K562 (cell line): ENCODE results near the gene ELK1. TPM values are rescaled to one million over a fixed set of nuclear protein-coding genes. Genes with fewer than 3 reads are reported as not detected.

Experiments used
- ATAC-seq: fragments of 200-7000 bp; cut with Tn5 transposase; 3 replicates; pipeline ENCODE4 v1.9.1; 2020; ENCODE audit warnings: moderate library complexity
- BruUV-seq: library from RNA; stranded (reverse); fragments of 400-500 nt; replicated peaks from 2 replicates; lab custom pipeline; 2021; lab: Mats Ljungman, UMichigan
- CTCF ChIA-PET: fragments of 300-600 bp; formaldehyde crosslinking; extraction: SDS; loops from one replicate; lab custom pipeline; 2021; ENCODE audit warnings: low intra/inter-chr PET ratio; lab: Yijun Ruan, JAX
- POLR2A ChIA-PET: fragments of 300-600, 350-650 bp; sonication (Branson Sonifier 250); formaldehyde crosslinking; extraction: SDS; loops from one replicate; lab custom pipeline; 2021; ENCODE audit warnings: antibody characterized with exemption, inconsistent platforms; lab: Yijun Ruan, JAX
- DNase-seq, 4 experiments: peaks; one replicate each; pipeline versions ENCODE4 v3.0.0 to v3.0.0-alpha.2; 2011 to 2018; ENCODE audit warnings: low spot score in 3 of 4, mixed read lengths in 3 of 4; ENCODE audit errors: extremely low read depth in 1 of 4
- FAIRE-seq: peaks from 2 replicates; lab custom pipeline; 2011; peaks lifted over from hg19 to GRCh38; lab: Jason Lieb, UNC
- H2AFZ ChIP-seq: 2 replicates; pipeline ENCODE4 v1.6.0; 2011; ENCODE audit warnings: low read depth, low read length, control low read depth, inconsistent platforms
- H3K27ac ChIP-seq: fragments of 200-600 bp; 3 replicates; pipeline ENCODE4 v1.8.0; 2011; ENCODE audit warnings: low read depth, mild to moderate bottlenecking, control low read depth, inconsistent platforms, low read length, moderate library complexity, mixed read lengths; ENCODE audit errors: extremely low read depth
- H3K27me3 ChIP-seq, 2 experiments: fragments of 300-600 bp in 1 of 2; 2 replicates in 1 of 2; 3 replicates in 1 of 2; pipeline versions ENCODE4 v1.6.0 to v1.8.0; 2011; ENCODE audit warnings: inconsistent platforms in 2 of 2, low read length in 2 of 2, mild to moderate bottlenecking in 1 of 2, mixed read lengths in 1 of 2, moderate library complexity in 1 of 2; ENCODE audit not compliant: control insufficient read depth in 2 of 2, insufficient read depth in 2 of 2
- H3K36me3 ChIP-seq: fragments of 300-600 bp; 3 replicates; pipeline ENCODE4 v1.8.0; 2011; ENCODE audit warnings: mild to moderate bottlenecking, low read length, inconsistent platforms; ENCODE audit not compliant: control insufficient read depth, insufficient read depth
- H3K4me1 ChIP-seq, 2 experiments: fragments of 200-600 bp in 1 of 2; replicated peaks in 1 of 2; 2 replicates in 1 of 2; 3 replicates in 1 of 2; pipeline versions ENCODE4 v1.5.1 to v1.8.0; 2011; ENCODE audit warnings: inconsistent platforms in 2 of 2, low read length in 2 of 2, mild to moderate bottlenecking in 1 of 2, mixed read lengths in 1 of 2, moderate library complexity in 1 of 2; ENCODE audit not compliant: control insufficient read depth in 2 of 2, insufficient read depth in 2 of 2
- H3K4me2 ChIP-seq: 2 replicates; pipeline ENCODE4 v1.6.1; 2011; ENCODE audit warnings: low read length, control low read depth, inconsistent platforms, mixed read lengths; ENCODE audit not compliant: insufficient read depth
- H3K4me3 ChIP-seq: fragments of 200-600 bp; sonication (generic), shearing (Covaris generic); 2 replicates; pipeline ENCODE4 v1.5.1; 2016; ENCODE audit warnings: control low read depth, inconsistent platforms
- H3K79me2 ChIP-seq: fragments of 200-600 bp; 3 replicates; pipeline ENCODE4 v1.8.0; 2011; ENCODE audit warnings: low read length, inconsistent platforms; ENCODE audit not compliant: control insufficient read depth, insufficient read depth
- H3K9ac ChIP-seq, 2 experiments: 2 replicates each; pipeline versions ENCODE4 v1.6.0 to v1.6.1; 2011; ENCODE audit warnings: low read depth in 2 of 2, low read length in 2 of 2, control low read depth in 1 of 2, inconsistent platforms in 1 of 2, mild to moderate bottlenecking in 1 of 2, mixed read lengths in 1 of 2; ENCODE audit not compliant: insufficient read depth in 1 of 2
- H3K9me1 ChIP-seq: one replicate; pipeline ENCODE4 v1.6.0; 2011; ENCODE audit warnings: inconsistent platforms, mild to moderate bottlenecking, low read length, moderate library complexity; ENCODE audit not compliant: control insufficient read depth, insufficient read depth
- H3K9me3 ChIP-seq: replicated peaks from 2 replicates; pipeline ENCODE4 v1.5.1; 2011; ENCODE audit warnings: low read depth, low read length, inconsistent platforms; ENCODE audit not compliant: control insufficient read depth, insufficient read depth
- H4K20me1 ChIP-seq: replicated peaks from 2 replicates; pipeline ENCODE4 v1.6.1; 2011; ENCODE audit warnings: low read length, inconsistent platforms, mixed read lengths; ENCODE audit not compliant: control insufficient read depth, insufficient read depth
- ARID1B ChIP-seq: fragments of 450-650 bp; IDR thresholded peaks from 2 replicates; pipeline ENCODE4 v1.6.1; 2016; ENCODE audit warnings: antibody characterized with exemption, mild to moderate bottlenecking, inconsistent platforms
- EWSR1 ChIP-seq: fragments of 450-650 bp; IDR thresholded peaks from 2 replicates; pipeline ENCODE4 v1.6.1; 2018; ENCODE audit warnings: borderline replicate concordance, mild to moderate bottlenecking, low read depth, moderate library complexity; ENCODE audit not compliant: partially characterized antibody
- FOXA1 ChIP-seq: fragments of 450-650 bp; IDR thresholded peaks from 2 replicates; pipeline ENCODE4 v1.6.1; 2016; ENCODE audit warnings: mild to moderate bottlenecking, borderline replicate concordance
- FOXK2 ChIP-seq, 2 experiments: fragments of 450-650 bp; IDR thresholded peaks in 1 of 2; conservative IDR thresholded peaks in 1 of 2; 2 replicates each; pipeline ENCODE4 v1.6.1; 2016; ENCODE audit warnings: low read depth in 2 of 2, mild to moderate bottlenecking in 1 of 2
- MED1 ChIP-seq: sonication (generic); formaldehyde crosslinking; IDR thresholded peaks from 2 replicates; pipeline ENCODE4 v1.8.1; 2023; ENCODE audit warnings: missing genetic modification reagents, borderline replicate concordance
- MEIS2 ChIP-seq: fragments of 450-650 bp; IDR thresholded peaks from 2 replicates; pipeline ENCODE4 v1.6.1; 2014; ENCODE audit warnings: mild to moderate bottlenecking; ENCODE audit not compliant: partially characterized antibody
- NR0B1 ChIP-seq: fragments of 450-650 bp; IDR thresholded peaks from one replicate; pipeline ENCODE4 v1.6.1; 2018; ENCODE audit warnings: mild to moderate bottlenecking, moderate library complexity; ENCODE audit not compliant: partially characterized antibody
- PKNOX1 ChIP-seq: fragments of 450-650 bp; IDR thresholded peaks from 2 replicates; pipeline ENCODE4 v1.6.1; 2016
- RBBP5 ChIP-seq: fragments of 200-600 bp; sonication (generic); IDR thresholded peaks from 2 replicates; pipeline ENCODE4 v1.6.1; 2012; ENCODE audit warnings: borderline replicate concordance, mild to moderate bottlenecking, low read length, control low read depth, inconsistent platforms; ENCODE audit not compliant: insufficient read depth, poor library complexity, severe bottlenecking
- SMAD2 ChIP-seq: fragments of 150-350 bp; IDR thresholded peaks from 2 replicates; pipeline ENCODE4 v1.6.1; 2014; ENCODE audit warnings: low read depth, mild to moderate bottlenecking, low read length
- TAF1 ChIP-seq: IDR thresholded peaks from 2 replicates; pipeline ENCODE4 v1.6.1; 2011; ENCODE audit warnings: mild to moderate bottlenecking, low read length, moderate library complexity; ENCODE audit not compliant: insufficient read depth, control insufficient read depth, severe bottlenecking; ENCODE audit errors: extremely low read depth
- TEAD2 ChIP-seq: fragments of 450-650 bp; IDR thresholded peaks from 2 replicates; pipeline ENCODE4 v1.6.1; 2016; ENCODE audit warnings: missing genetic modification characterization, control low read depth, missing compliant biosample characterization
- TFAP4 ChIP-seq: sonication (generic); formaldehyde crosslinking; IDR thresholded peaks from 2 replicates; pipeline ENCODE4 v1.8.0; 2022; ENCODE audit warnings: missing genetic modification reagents, mild to moderate bottlenecking, moderate library complexity, borderline replicate concordance
- ZNF134 ChIP-seq: fragments of 250-450 bp; sonication (Bioruptor Pico); conservative IDR thresholded peaks from 2 replicates; pipeline ENCODE4 v1.4.0; 2020
- ZNF584 ChIP-seq: fragments of 200-800 bp; sonication (Bioruptor generic); IDR thresholded peaks from 2 replicates; pipeline ENCODE4 v1.6.1; 2016; ENCODE audit warnings: low read depth, mild to moderate bottlenecking, missing genetic modification characterization, missing compliant biosample characterization
- WGBS: fragments of 100-300 bp; shearing (Covaris generic); methylation state at CpG from one replicate; pipeline ENCODE4 v1.1.6; 2016; ENCODE audit warnings: low coverage, mixed read lengths; ENCODE audit not compliant: insufficient coverage; ENCODE audit errors: missing lambda C conversion rate; 5-methylcytosine and 5-hydroxymethylcytosine counted together
- in situ Hi-C: fragments of 300-500 bp; cut with MboI; formaldehyde crosslinking; loops from 4 replicates; pipeline ENCODE4 v1.15.0; 2018; ENCODE audit warnings: inconsistent platforms, mixed read lengths
- intact Hi-C: fragments of 100-400 bp; cut with micrococcal nuclease; formaldehyde crosslinking; loops from 2 replicates; pipeline ENCODE4 v1.14.2; 2022
- polyA plus RNA-seq, 8 experiments: library from polyadenylated mRNA; depleted of rRNA in 4 of 8; stranded (reverse) in 5 of 8; unstranded in 3 of 8; fragments of >200 nt; fragmentation: Nextera tagmentation in 2 of 8; fragmentation: Illumina TruSeq in 1 of 8; extraction: Ambion mirVana in 2 of 8; extraction: Trizol in 1 of 8; gene quantifications; 2 replicates each; pipeline versions ENCODE4 v1.2.1 to v1.2.3, GENCODE V29; 2011 to 2014; ENCODE audit warnings: inconsistent platforms in 1 of 8, missing spikeins in 1 of 8
- total RNA-seq, 7 experiments: library from RNA; depleted of rRNA in 6 of 7; stranded (reverse); fragments of >200 nt in 6 of 7; fragmentation: Illumina TruSeq in 2 of 7; extraction: Trizol in 2 of 7; gene quantifications; 2 replicates each; pipeline versions ENCODE4 v1.2.1 to v1.2.3, GENCODE V29; 2011 to 2021; ENCODE audit warnings: low replicate concordance in 1 of 7

ELK1 gene
- total and polyA plus RNA-seq, 9 of the 15 experiments (the other 6 are each of a cell fraction or from before 2014, with no cell fraction given) = 4.4 to 74.9 (median 26.5) TPM

DNA sequence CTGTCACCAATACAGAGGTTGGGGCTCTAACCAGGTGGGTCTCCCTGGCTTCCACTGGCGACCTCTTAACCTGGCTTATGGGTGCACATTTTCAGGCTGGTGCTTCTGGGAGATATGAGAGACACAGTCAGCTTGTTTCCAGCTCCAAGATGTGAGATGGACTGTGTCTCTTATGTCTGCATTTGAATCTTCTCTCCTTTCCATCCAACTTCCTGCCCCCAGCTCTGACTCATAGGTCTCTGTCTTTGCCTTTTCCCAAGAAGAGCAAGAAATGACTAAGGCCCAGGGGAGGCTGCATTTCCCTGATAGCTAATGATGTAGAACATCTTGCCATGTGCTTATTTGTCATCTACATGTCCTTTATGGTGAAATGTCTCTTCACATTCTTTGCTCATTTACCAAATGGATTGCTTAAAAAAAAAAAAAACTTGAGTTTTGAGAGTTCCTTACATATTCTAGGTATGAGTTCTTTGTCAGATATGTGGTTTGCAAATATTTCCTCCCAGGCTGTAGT lies 11.8 kb upstream of the ELK1 start (continued):
- TF ChIP-seq TFAP4 (CRISPR knock-in tag) (no peak), FOXA1 (no peak), SMAD2 (no peak), EWSR1 (no peak), TAF1 (peak; percentile 32), ARID1B (peak; percentile 94), MED1 (CRISPR knock-in tag) (no peak), FOXK2 (conservative IDR thresholded peaks at IDR 0.05 in 1 of 2, IDR thresholded peaks at IDR 0.05 in 1 of 2; ENCODE audit: low read depth in 2 of 2) (no peak; a peak in 1 of 4 replicates)
- TF ChIP-seq, all 486 proteins: peak for 90

GRCh38 chrX:47661539-47661938 lies 11.2 kb upstream of the ELK1 start:
- H2AFZ ChIP-seq = peak overlapping the region; percentile 79; the same call in 1 of the 2 replicates
- H3K4me3 ChIP-seq = no peak overlapping the region
- POLR2A ChIA-PET = interaction anchor here (0.9 to 1.2 kb wide), 4 partner anchors 13 to 69 kb away, joined by 3 to 4 read pairs (median 3); no protein-coding TSS in a partner anchor
- no peaks in the 10 kb centered on the region for H3K9me3 ChIP-seq
- 50% methylated on average over 5 of the region's 7 CpGs for WGBS
- in situ Hi-C loops (no loop called here), intact Hi-C loops (no loop called here)
- no TSS peak for BruUV-seq
- CTCF ChIA-PET = no interaction called here
- peak overlapping the region; percentile 95 for H3K27ac ChIP-seq
- peaks cover 3% of the 10 kb centered on the region for H3K9me1 ChIP-seq
- TF ChIP-seq ZNF584 (0 out of 2 replicates have a peak, but pooled peaks have one; percentile 3), RBBP5 (no peak), ZNF134 (no peak), NR0B1 (no peak), PKNOX1 (peak; percentile 75), TEAD2 (tag) (no peak), MEIS2 (peak; percentile 51)
- ATAC-seq (no peak), FAIRE-seq (no peak), DNase-seq (no peak)
- H4K20me1 ChIP-seq = no peaks in the 10 kb centered on the region
- peak overlapping the region in 1 of 2 experiments; percentile 71; a peak in 2 of 4 replicates for H3K9ac ChIP-seq
- peaks cover 15 to 69% of the 10 kb centered on the region in 2 experiments for H3K4me1 ChIP-seq
- H3K79me2 ChIP-seq = peaks cover 24% of the 10 kb centered on the region
- no peaks in the 10 kb centered on the region for H3K27me3 ChIP-seq
- no peak overlapping the region for H3K4me2 ChIP-seq
- H3K36me3 ChIP-seq = peaks cover 18% of the 10 kb centered on the region
